H7 (cell line): ENCODE data around the gene ONECUT1. TPM values are rescaled to one million over a fixed set of nuclear protein-coding genes. Genes with fewer than 3 reads are reported as not detected.

Source experiments
- DNase-seq: peaks from one replicate; pipeline ENCODE4 v3.0.0; 2012
- H3K27me3 ChIP-seq: 2 replicates; pipeline ENCODE4 v1.6.0; 2011; ENCODE audit warnings: mild to moderate bottlenecking, low read length; ENCODE audit not compliant: control insufficient read depth, insufficient read depth
- H3K36me3 ChIP-seq: replicated peaks from 2 replicates; pipeline ENCODE4 v1.5.1; 2011; ENCODE audit warnings: low read length; ENCODE audit not compliant: control insufficient read depth, insufficient read depth
- H3K4me3 ChIP-seq: 2 replicates; pipeline ENCODE4 v1.5.1; 2011; ENCODE audit warnings: low read depth, mild to moderate bottlenecking, control low read depth, low read length, moderate library complexity; ENCODE audit not compliant: insufficient read depth
- total RNA-seq: library from RNA; depleted of rRNA; stranded (reverse); fragments of >200 nt; shearing (Covaris generic); gene quantifications from 2 replicates; pipeline ENCODE4 v1.2.3, GENCODE V29; 2014

Gene ONECUT1
- total RNA-seq, 1 experiment from 2014 or later: 8.0 TPM

GRCh38 chr15:52789601-52790168, 451 bp downstream of the ONECUT1 start:
- Histone ChIP-seq H3K4me3 (peak overlapping the region; percentile 54), H3K27me3 (peaks cover 95% of the 10 kb centered on the region), H3K36me3 (no peaks in the 10 kb centered on the region)
- peak; percentile 70 for DNase-seq

GRCh38 chr15:52789008-52789600, 1.0 kb downstream of the ONECUT1 start:
- Histone ChIP-seq H3K4me3 (no peak overlapping the region), H3K36me3 (no peaks in the 10 kb centered on the region), H3K27me3 (peaks cover 95% of the 10 kb centered on the region)
- DNase-seq: peak; percentile 53

GRCh38 chr15:52788099-52788986, 1.8 kb downstream of the ONECUT1 start:
- DNase-seq: peak; percentile 63
- no peaks in the 10 kb centered on the region for H3K36me3 ChIP-seq
- H3K27me3 ChIP-seq: peaks cover 92% of the 10 kb centered on the region
- peak overlapping the region; percentile 24; the same call in 1 of the 2 replicates for H3K4me3 ChIP-seq

- H3K4me3 ChIP-seq: peak overlapping the region; percentile 24
- H3K36me3 ChIP-seq: no peaks in the 10 kb centered on the region
- peak; percentile 70 for DNase-seq
- peaks cover 89% of the 10 kb centered on the region for H3K27me3 ChIP-seq
Measured at GRCh38 chr15:52787549-52788098, 2.5 kb downstream of the ONECUT1 start.

GRCh38 chr15:52787123-52787503, 3.0 kb downstream of the ONECUT1 start:
- DNase-seq: peak; percentile 78
- H3K4me3 ChIP-seq: peak overlapping the region; percentile 21
- H3K36me3 ChIP-seq: no peaks in the 10 kb centered on the region
- peaks cover 88% of the 10 kb centered on the region for H3K27me3 ChIP-seq

GRCh38 chr15:52786436-52787122, 3.6 kb downstream of the ONECUT1 start:
- DNase-seq: peak; percentile 82
- no peaks in the 10 kb centered on the region for H3K36me3 ChIP-seq
- peak overlapping the region; percentile 21 for H3K4me3 ChIP-seq
- peaks cover 85% of the 10 kb centered on the region for H3K27me3 ChIP-seq

- peaks cover 78% of the 10 kb centered on the region for H3K27me3 ChIP-seq
- DNase-seq: peak; percentile 59
- H3K36me3 ChIP-seq: no peaks in the 10 kb centered on the region
- H3K4me3 ChIP-seq: peak overlapping the region; percentile 25
Measured at GRCh38 chr15:52785672-52786406, 4.3 kb downstream of the ONECUT1 start.

- peak overlapping the region; percentile 25 for H3K4me3 ChIP-seq
- DNase-seq: peak; percentile 73
- H3K36me3 ChIP-seq: no peaks in the 10 kb centered on the region
- H3K27me3 ChIP-seq: peaks cover 73% of the 10 kb centered on the region
Measured at GRCh38 chr15:52784799-52785671, 5.1 kb downstream of the ONECUT1 start.

GRCh38 chr15:52783929-52784798, 6.0 kb downstream of the ONECUT1 start:
- Histone ChIP-seq H3K36me3 (no peaks in the 10 kb centered on the region), H3K27me3 (peaks cover 65% of the 10 kb centered on the region), H3K4me3 (peak overlapping the region; percentile 32)
- peak; percentile 92 for DNase-seq

- Histone ChIP-seq H3K4me3 (peak overlapping the region; percentile 32), H3K27me3 (peaks cover 56% of the 10 kb centered on the region), H3K36me3 (no peaks in the 10 kb centered on the region)
- peak; percentile 92 for DNase-seq
Measured at GRCh38 chr15:52783191-52783829, 6.8 kb downstream of the ONECUT1 start.

- Histone ChIP-seq H3K4me3 (no peak overlapping the region), H3K27me3 (peaks cover 48% of the 10 kb centered on the region), H3K36me3 (no peaks in the 10 kb centered on the region)
- DNase-seq: no peak
Measured at GRCh38 chr15:52782514-52782913, 7.6 kb downstream of the ONECUT1 start.
